Breast epithelium (tissue), 4 donors: ENCODE measurements around the gene DVL1. TPM values are rescaled to one million over a fixed set of nuclear protein-coding genes. Genes with fewer than 3 reads are reported as not detected.

Experiments used
- DNase-seq, 2 donors: peaks; one replicate each; pipeline ENCODE4 v3.0.0-alpha.2; 2019; ENCODE audit warnings: low spot score in 2 of 2
- H3K27ac ChIP-seq, 2 donors: fragments of 200-600 bp; sonication (generic) in 1 of 2; one replicate each; pipeline ENCODE4 v1.5.1; 2016 to 2019; ENCODE audit warnings: mild to moderate bottlenecking in 1 of 2
- H3K27me3 ChIP-seq, 2 donors: fragments of 200-600 bp; sonication (generic) in 1 of 2; one replicate each; pipeline versions ENCODE4 v1.5.1 to v1.6.0; 2017 to 2019; ENCODE audit warnings: control low read depth in 1 of 2, mild to moderate bottlenecking in 1 of 2
- H3K36me3 ChIP-seq: fragments of 200-600 bp; one replicate; pipeline ENCODE4 v1.5.1; 2019
- H3K4me1 ChIP-seq, 2 donors: fragments of 200-600 bp; sonication (generic); one replicate each; pipeline ENCODE4 v1.5.1; 2016 to 2019; ENCODE audit warnings: control low read depth in 1 of 2
- H3K4me3 ChIP-seq, 3 donors: fragments of 200-600 bp; sonication (generic); 1 replicate in 2 of 3; 2 replicates in 1 of 3; pipeline ENCODE4 v1.5.1; 2016 to 2019; ENCODE audit warnings: mild to moderate bottlenecking in 3 of 3, moderate library complexity in 2 of 3
- H3K9me3 ChIP-seq, 2 donors: fragments of 200-600 bp; sonication (generic) in 1 of 2; one replicate each; pipeline ENCODE4 v1.5.1; 2016 to 2019; ENCODE audit warnings: control low read depth in 1 of 2
- POLR2A ChIP-seq: fragments of 450-650 bp; IDR thresholded peaks from one replicate; pipeline ENCODE4 v1.6.1; 2016; ENCODE audit warnings: antibody characterized with exemption, mild to moderate bottlenecking, moderate library complexity
- POLR2AphosphoS5 ChIP-seq, 3 donors: sonication (generic); formaldehyde crosslinking; IDR thresholded peaks; one replicate each; pipeline ENCODE4 v1.6.1; 2017; ENCODE audit warnings: antibody characterized with exemption in 3 of 3
- intact Hi-C: fragments of 100-400 bp; cut with DNase I; formaldehyde crosslinking; loops from one replicate; pipeline ENCODE4 v1.15.1; 2023; ENCODE audit warnings: low total_unique reads
- total RNA-seq, 3 donors: library from RNA; depleted of rRNA; stranded (reverse); fragments of >200 nt; gene quantifications; one replicate each; pipeline ENCODE4 v1.1.0, GENCODE V29; 2016
- TF ChIP-seq, protein P1 (sequence below), 3 donors: fragments of 450-650 bp; IDR thresholded peaks; one replicate each; pipeline ENCODE4 v1.5.1; 2016 to 2017; ENCODE audit warnings: antibody characterized with exemption in 3 of 3, mild to moderate bottlenecking in 3 of 3, moderate library complexity in 3 of 3

DVL1 gene
- total RNA-seq, 3 donors from 2014 or later = 55.2 to 70.1 (median 55.2) TPM

DNA sequence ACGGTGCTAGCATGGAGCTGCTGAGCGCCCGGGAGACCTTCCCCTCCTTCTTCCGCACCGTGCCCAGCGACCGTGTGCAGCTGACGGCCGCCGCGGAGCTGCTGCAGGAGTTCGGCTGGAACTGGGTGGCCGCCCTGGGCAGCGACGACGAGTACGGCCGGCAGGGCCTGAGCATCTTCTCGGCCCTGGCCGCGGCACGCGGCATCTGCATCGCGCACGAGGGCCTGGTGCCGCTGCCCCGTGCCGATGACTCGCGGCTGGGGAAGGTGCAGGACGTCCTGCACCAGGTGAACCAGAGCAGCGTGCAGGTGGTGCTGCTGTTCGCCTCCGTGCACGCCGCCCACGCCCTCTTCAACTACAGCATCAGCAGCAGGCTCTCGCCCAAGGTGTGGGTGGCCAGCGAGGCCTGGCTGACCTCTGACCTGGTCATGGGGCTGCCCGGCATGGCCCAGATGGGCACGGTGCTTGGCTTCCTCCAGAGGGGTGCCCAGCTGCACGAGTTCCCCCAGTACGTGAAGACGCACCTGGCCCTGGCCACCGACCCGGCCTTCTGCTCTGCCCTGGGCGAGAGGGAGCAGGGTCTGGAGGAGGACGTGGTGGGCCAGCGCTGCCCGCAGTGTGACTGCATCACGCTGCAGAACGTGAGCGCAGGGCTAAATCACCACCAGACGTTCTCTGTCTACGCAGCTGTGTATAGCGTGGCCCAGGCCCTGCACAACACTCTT lies 17.0 kb downstream of the DVL1 start:
- Histone ChIP-seq H3K4me3 (peak overlapping the region in 2 of 3 donors; percentile 15 to 47), H3K9me3 (no peaks in the 10 kb centered on the region), H3K27me3 (no peaks in the 10 kb centered on the region), H3K27ac (no peak overlapping the region), H3K4me1 (peaks cover 13 to 19% of the 10 kb centered on the region in 2 donors), H3K36me3 (no peaks in the 10 kb centered on the region)
- intact Hi-C loops = no loop called here
- no peak for DNase-seq
- TF ChIP-seq POLR2A = no peak
- TF ChIP-seq POLR2AphosphoS5 (IDR thresholded peaks at IDR 0.05) = no peak
- TF ChIP-seq, protein P1, sequence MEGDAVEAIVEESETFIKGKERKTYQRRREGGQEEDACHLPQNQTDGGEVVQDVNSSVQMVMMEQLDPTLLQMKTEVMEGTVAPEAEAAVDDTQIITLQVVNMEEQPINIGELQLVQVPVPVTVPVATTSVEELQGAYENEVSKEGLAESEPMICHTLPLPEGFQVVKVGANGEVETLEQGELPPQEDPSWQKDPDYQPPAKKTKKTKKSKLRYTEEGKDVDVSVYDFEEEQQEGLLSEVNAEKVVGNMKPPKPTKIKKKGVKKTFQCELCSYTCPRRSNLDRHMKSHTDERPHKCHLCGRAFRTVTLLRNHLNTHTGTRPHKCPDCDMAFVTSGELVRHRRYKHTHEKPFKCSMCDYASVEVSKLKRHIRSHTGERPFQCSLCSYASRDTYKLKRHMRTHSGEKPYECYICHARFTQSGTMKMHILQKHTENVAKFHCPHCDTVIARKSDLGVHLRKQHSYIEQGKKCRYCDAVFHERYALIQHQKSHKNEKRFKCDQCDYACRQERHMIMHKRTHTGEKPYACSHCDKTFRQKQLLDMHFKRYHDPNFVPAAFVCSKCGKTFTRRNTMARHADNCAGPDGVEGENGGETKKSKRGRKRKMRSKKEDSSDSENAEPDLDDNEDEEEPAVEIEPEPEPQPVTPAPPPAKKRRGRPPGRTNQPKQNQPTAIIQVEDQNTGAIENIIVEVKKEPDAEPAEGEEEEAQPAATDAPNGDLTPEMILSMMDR (IDR thresholded peaks at IDR 0.05) = no peak

DNA sequence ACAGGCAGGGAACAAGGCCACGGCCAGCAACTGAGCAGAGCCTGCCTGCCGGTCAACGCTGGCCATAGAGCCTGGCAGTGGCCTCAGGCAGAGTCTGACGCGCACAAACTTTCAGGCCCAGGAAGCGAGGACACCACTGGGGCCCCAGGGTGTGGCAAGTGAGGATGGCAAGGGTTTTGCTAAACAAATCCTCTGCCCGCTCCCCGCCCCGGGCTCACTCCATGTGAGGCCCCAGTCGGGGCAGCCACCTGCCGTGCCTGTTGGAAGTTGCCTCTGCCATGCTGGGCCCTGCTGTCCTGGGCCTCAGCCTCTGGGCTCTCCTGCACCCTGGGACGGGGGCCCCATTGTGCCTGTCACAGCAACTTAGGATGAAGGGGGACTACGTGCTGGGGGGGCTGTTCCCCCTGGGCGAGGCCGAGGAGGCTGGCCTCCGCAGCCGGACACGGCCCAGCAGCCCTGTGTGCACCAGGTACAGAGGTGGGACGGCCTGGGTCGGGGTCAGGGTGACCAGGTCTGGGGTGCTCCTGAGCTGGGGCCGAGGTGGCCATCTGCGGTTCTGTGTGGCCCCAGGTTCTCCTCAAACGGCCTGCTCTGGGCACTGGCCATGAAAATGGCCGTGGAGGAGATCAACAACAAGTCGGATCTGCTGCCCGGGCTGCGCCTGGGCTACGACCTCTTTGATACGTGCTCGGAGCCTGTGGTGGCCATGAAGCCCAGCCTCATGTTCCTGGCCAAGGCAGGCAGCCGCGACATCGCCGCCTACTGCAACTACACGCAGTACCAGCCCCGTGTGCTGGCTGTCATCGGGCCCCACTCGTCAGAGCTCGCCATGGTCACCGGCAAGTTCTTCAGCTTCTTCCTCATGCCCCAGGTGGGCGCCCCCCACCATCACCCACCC lies 17.9 kb downstream of the DVL1 start, which contains the start of gene TAS1R3:
TSS of gene TAS1R3 (plus strand) at position 213 of the 898 bp plus-strand sequence. CDS start at position 279, 66 bp downstream.
- peaks cover 13 to 19% of the 10 kb centered on the region in 2 donors for H3K4me1 ChIP-seq
- DNase-seq = no peak
- H3K9me3 ChIP-seq = no peaks in the 10 kb centered on the region
- TF ChIP-seq POLR2AphosphoS5 (IDR thresholded peaks at IDR 0.05) (no peak), POLR2A (no peak)
- TF ChIP-seq, protein P1 (IDR thresholded peaks at IDR 0.05) = no peak
- no peaks in the 10 kb centered on the region for H3K27me3 ChIP-seq
- no peak within 1 kb of the TSS for H3K27ac ChIP-seq
- intact Hi-C loops = no loop called here
- peak within 1 kb of the TSS in 2 of 3 donors; percentile 15 to 47 for H3K4me3 ChIP-seq
- no peaks in the 10 kb centered on the region for H3K36me3 ChIP-seq

DNA sequence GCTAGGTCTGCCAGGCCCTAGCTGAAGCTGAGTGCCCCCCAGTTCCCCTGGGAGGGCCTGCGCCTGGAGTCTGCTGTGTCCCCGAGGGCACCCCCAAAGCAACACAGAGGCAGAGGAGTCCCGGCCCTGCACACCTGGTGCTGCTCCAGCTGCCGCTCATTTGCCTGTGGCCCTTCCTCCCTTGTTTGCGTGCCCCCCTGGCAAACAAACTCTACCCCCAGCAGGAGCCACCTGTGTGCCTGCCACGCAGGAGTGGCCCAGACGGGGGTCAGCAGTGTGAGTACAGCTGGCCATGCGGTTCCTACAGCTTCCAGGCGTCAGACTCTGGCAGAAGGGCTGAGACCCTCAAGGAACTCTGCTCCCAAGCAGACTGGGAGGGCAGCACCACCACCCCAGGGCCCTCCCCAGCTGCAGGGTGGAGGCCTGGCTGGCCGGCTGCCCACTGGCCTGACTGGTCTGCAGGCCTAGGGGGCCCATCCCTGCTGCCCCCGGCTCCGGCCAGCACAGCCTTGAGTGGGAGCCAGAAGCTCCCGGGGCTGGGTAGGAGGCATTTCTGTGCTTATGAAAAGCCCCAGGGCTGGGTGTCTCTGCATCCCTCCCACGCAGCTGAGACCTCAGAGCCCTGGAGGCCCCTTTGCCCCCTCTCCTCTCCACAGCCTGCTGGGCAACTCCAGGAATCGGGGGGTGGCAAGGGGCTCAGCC lies 18.7 kb downstream of the DVL1 start:
- TF ChIP-seq, protein P1 (IDR thresholded peaks at IDR 0.05) = no peak
- TF ChIP-seq POLR2A (no peak), POLR2AphosphoS5 (IDR thresholded peaks at IDR 0.05) (no peak)
- Histone ChIP-seq H3K4me3 (no peak overlapping the region), H3K36me3 (no peaks in the 10 kb centered on the region), H3K27ac (no peak overlapping the region), H3K9me3 (no peaks in the 10 kb centered on the region), H3K27me3 (no peaks in the 10 kb centered on the region), H3K4me1 (peaks cover 19 to 24% of the 10 kb centered on the region in 2 donors)
- no peak for DNase-seq
- intact Hi-C loops = no loop called here

DNA sequence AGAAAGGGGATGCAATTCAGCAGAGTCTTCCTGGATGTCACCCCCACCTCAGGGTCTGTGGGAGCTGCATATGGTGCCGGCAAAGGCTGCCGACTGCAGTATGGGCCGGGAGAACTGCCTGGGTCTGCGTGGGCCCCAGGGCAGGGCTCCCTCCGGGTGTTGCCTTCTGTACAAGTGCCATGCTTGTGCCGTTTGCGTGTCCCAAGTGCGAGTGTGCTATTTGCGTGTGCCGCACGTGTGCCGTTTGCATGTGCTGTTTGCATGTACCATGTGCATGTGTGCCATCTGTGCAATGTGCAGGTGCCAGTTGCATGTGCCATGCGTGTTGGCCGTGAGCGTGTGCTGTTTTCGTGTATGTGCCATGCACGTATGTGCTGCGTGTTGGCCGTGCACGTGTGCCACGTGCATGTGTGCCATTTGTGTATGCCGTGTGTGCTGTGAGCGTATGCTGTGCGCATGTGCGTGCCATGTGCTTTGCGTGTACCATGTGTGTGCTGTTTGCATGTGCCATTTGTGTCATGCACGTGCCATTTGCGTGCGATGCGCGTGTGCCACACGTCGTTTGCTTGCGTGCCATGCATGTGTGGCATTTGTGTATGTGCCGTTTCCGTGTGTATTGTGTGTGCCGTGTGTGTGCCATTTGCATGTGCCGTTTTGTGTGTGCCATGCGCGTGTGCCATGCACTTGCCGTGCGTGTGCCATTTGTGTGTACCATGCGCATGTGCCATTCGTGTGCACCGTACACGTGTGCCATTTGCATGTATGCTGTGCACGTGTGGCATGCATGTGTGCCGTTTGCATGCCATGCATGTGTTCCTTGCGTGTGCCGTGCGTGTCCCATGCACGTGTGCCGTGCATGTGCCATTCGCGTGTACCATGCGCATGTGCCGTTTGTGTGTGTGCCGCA lies 19.7 kb downstream of the DVL1 start:
- no peak for TF ChIP-seq POLR2A
- TF ChIP-seq, protein P1 (IDR thresholded peaks at IDR 0.05) = no peak
- no peak for TF ChIP-seq POLR2AphosphoS5 (IDR thresholded peaks at IDR 0.05)
- intact Hi-C loops = no loop called here
- no peak for DNase-seq
- H3K27ac ChIP-seq = no peak overlapping the region
- H3K4me1 ChIP-seq = peaks cover 24 to 26% of the 10 kb centered on the region in 2 donors
- no peaks in the 10 kb centered on the region for H3K27me3 ChIP-seq
- no peak overlapping the region for H3K4me3 ChIP-seq
- no peaks in the 10 kb centered on the region for H3K36me3 ChIP-seq
- H3K9me3 ChIP-seq = no peaks in the 10 kb centered on the region
